Measurements from ENCODE around the gene BRD1.
"Not testable (repeated sequence)": the region's sequence is repeated elsewhere in the genome, so short reads cannot be mapped to it uniquely, and the experiment has no call there.

BRD1 gene

DNA sequence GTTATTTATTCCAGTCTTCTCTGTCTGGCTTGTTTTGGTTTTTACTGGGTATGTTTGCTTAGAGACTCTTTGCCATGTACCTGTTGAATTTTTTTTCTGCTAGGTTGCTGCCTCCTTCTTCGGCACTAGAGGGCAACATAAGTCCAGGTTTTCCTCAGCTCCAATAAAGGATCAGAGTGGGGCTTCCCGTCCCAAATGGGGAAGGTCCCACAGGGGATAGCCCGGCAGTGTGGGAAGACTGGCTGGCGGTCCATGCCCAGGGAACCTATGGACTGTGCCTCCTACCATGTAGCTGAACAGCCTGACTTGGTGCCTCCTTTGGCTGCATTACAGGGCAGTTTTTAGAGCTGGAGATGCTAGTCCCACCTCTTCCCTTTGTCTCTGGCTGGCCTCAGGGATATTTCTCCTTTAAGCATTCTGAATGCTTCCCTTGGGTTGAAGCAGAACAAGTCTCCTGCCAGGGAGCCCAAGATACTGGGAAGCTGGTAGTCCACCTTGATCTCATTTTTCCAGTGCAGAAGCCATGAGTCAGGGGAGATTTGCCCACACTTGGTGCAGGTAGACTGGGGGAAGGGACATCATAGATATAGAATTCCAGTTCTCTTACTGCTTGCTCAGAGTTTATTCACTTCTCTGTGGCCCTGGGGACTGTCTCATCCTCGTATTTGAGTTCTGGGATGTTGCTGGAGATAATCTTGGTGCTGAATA lies 60.2 kb downstream of the BRD1 start:
- peak; percentile 42 for DNase-seq

DNA sequence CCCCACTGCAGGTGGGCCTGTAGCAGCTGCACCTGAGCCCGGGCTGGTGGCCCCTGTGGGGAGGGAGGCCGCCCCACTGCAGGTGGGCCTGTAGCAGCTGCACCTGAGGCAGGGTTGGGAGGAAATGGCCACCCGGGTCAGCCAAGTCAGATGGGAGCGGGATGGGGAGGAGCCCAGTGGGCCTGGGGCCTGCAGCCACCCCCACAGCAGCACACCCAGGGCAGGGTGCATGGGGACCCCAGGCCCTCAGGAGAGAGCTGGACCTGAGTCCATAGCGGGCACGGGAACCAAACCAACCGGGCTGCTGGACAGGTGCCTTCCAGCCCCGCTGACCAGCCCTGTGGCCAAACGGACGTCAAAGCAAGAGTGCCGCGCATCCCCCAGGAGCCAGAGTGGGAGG lies 61.7 kb downstream of the BRD1 start:
- DNase-seq = no peak

- no peak for DNase-seq
Measured at GRCh38 chr22:49765091-49765771, 62.4 kb downstream of the BRD1 start.

- no peak for DNase-seq
Measured at GRCh38 chr22:49764127-49764581, 63.5 kb downstream of the BRD1 start.

- DNase-seq = no peak
Measured at GRCh38 chr22:49763696-49764095, 64.0 kb downstream of the BRD1 start.

- no peak for DNase-seq
Measured at GRCh38 chr22:49763138-49763537, 64.5 kb downstream of the BRD1 start.

- DNase-seq = not testable (repeated sequence)
Measured at GRCh38 chr22:49762571-49762970, 65.1 kb downstream of the BRD1 start.

DNA sequence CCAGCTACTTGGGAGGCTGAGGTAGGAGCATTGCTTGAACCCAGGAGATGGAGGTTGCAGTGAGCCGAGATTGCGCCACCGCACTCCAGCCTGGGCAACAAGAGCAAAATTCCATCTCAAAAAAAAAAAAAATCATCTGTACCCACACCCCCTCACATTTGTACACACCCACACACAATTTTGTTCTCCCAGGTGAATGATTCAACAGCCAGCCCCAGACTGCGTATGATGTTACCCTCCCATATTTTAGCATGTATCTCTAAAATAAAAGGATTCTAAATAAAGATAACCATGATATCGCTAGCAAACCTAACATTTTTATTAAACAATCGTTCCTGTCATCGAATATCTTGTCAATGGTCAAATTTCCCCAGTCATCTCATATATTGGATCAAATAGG lies 65.8 kb downstream of the BRD1 start:
- no peak for DNase-seq

DNA sequence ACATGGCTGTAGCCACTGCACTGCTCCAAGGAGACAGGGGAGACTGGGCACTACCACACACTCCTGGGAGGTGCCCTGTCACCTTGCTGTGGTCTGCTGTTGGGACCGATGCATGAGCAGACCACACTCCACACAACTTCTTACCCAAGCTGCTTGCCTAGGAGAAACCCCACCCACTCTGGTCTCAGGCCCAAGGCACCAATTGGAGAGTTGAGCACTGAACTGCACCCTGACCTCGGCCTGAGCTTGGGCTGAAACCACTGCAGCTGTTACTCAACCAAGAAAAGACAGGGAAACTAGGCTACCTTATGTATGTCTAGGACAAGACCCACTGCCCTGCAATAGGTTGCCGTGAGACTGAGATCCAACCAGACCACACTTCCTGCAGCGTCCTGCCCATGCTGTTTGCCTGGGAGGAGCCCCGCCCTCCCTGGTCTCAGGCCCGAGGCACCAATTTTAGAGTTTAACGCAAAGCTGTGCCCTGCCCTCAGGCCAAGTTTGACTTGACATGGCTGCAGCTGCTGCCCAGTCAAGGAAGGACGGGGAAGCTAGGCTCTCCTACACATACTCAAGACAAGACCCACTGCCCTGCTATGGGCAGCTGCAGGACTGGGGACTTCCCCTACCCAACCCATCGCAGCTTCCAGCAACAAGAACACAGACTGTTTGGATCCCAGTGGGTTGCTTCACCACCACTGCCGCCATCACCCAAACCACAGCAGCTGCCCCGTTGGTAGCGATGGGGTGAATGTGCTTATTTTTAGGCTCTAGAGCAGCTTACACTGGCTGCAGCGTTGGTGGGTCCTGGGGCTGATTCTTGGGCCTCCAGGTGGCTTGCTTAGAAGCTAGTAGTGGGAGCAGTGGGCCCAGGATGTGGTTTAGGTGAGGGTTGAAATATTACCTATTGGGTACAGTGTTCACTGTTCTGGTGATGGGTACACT lies 66.8 kb downstream of the BRD1 start:
- no peak for DNase-seq

- DNase-seq = no peak
Measured at GRCh38 chr22:49760280-49760629, 67.4 kb downstream of the BRD1 start.

DNA sequence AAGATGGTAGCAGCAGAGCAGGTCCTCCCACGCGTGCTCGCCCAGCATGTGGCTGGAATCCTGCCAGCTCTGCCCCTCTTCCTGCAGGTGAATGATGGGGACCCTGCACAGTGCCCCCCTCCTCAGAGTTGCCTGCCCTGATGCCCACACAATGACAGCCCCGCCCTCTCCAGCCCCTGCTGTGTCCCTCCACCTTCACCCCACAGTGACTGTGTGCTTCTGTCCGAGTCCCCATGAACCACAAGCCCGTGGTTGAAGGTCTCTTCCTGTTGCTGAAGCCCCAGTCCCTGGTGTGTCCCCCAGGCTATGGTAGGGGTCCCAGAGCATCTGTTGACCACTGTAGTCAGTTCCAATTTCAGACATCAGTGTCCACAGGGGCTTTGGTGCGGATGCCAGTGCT lies 71.0 kb downstream of the BRD1 start:
- DNase-seq = no peak

DNA sequence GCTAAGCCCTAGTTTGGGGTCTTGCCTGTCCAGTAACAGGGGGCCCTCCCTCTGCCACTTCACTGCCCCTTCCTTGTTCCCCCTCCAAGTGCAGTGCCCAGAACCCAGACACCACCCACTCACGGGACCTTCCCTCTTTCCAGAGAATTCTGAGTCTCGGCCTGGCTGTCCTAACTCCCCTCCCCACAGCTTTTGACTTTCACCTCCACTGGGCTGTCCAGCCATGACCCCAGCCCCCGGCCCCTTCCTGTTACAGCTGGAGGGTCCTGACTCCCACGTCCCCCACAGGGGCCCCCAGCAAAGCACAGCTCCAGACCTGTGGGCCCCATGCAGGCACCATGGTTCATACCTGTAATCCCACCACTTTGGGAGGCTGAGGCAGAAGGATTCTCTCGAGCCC lies 71.5 kb downstream of the BRD1 start:
- no peak for DNase-seq

DNA sequence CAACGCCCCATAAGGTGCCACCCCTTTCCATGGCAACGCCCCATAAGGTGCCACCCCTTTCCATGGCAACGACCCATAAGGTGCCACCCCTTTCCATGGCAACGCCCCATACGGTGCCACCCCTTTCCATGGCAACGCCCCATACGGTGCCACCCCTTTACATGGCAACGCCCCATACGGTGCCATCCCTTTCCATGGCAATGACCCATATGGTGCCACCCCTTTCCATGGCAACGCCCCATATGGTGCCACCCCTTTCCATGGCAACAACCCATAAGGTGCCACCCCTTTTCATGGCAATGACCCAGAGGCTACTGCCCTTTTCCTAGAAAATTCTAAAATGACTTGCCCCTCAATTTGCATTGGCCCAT lies 72.1 kb downstream of the BRD1 start:
- DNase-seq = no peak

GRCh38 chr22:49754696-49755630 lies 72.7 kb downstream of the BRD1 start:
- no peak for DNase-seq

GRCh38 chr22:49753961-49754695 lies 73.5 kb downstream of the BRD1 start:
- DNase-seq = no peak

DNA sequence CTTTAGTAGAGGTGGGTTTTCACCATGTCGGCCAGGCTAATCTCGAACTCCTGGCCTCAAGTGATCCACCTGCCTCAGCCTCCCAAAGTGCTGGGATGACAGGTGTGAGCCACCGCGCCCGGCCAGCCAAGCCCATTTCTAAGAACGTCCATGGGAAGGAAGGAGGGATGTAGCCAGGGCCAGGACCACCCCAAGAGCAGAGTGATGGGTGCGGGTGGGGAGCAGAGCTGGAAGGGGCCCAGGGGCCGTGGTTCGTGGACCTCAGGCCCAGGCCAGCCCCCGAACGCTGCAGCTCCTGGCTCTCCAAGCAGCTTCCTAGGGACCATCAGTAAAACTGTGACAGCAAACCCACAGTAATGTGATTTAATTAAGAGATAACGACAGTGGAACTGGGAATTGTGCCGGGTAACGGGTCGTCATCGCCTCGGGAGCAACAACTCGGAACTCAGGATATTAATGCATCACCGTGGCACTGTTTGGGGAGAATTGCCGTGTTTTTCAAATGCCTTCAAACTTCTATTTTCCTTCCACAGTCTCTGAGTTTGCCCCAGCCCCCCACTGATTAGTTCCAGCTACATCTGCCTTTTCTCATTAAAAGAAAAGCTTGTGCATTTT lies 74.3 kb downstream of the BRD1 start:
- DNase-seq = no peak

DNA sequence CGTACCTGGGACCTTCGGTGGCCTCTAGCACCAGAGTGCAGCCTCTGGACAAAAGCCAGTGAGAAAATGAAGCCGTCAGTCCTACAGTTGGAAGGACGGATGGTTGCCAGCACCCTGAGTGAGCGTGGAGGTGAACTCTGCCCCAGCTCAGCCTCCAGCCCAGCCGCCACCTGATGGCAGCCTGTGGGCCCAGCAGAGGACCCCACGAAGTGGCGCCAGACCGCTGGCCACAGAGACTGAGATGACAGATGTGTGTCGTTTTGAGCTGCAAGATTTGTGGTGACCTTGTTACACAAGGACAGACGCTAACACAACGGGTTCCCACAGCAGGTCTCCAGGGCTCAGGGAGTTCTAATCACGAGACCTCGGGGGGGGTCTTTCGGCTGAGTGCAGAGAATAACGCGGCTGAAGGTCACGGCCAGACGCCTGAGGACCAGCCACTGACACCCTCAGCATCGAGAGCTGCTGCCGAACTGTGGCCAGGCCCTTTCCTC lies 75.0 kb downstream of the BRD1 start:
- DNase-seq = no peak

DNA sequence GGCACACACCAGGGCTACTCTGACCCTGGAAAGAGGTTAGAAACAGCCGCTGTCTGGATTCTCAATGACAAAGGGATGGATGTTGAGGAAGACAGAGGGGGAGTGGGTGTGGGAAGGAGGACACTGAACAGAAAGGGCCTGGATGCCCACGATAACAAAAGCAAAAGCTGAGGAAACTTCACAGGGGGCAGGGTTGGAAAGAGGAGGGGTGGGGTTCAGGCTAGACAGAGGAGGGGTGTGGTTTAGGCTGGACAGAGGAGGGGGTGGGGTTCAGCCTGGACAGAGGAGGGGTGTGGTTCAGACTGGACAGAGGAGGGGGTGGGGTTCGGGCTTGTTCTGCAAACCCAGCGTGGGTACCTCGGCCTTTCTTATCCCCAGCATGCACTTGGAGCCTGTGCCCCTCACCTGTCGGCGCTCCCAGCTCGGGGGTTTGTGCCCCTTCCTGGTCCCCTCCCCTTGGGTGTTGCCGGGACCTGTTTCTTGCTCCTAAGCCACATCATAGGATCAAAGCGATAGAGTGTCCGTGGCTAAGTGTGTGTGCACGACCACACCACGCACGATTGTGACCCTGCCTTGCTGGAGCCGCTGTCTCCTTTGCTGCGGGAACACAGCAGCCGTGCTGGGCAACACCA lies 75.6 kb downstream of the BRD1 start:
- DNase-seq = no peak

GRCh38 chr22:49751318-49751965 lies 76.2 kb downstream of the BRD1 start:
- DNase-seq = no peak

DNA sequence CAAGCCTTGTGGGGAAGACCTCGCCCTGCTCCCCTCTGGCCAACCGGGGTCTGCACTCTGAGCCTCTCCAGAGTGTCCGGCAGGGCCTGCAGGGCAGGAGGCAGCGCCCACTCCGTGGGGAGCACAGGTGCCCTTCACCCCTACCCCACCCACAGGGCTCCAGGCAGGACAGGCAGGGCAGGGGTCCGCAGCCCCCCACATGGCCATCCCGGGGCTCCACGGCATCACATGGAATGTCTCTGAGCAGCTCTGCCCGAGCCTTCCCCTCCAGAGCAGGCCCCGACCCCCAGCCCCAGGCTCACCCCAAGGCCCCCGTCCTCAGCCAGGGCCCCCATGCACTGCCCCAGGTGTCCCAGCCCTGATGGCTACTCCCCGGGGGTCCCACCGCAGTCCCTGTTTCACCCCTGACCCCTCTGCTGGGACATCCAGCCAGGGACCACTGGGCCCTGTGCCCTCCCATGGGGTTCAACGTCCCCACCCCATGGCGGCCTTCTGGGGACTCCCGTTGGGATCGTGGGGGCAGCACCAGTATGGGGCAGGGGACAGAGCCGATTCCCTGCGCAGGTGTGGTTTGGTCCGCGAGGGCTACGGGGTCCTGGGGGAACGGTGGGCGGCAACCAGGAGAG lies 77.7 kb downstream of the BRD1 start:
- no peak for DNase-seq

All from fibroblast of skin of right biceps (primary cell).